Nephron progenitor cell (in vitro differentiated cells): ENCODE data around the gene UQCR10.

Experiments used
- DNase-seq: peaks from one replicate; pipeline ENCODE4 v3.0.0; 2021
- H3K27ac Mint-ChIP-seq: 2 replicates; pipeline ENCODE4 v1.8.0; 2021; ENCODE audit warnings: mild to moderate bottlenecking, moderate library complexity, mixed read lengths
- H3K27me3 Mint-ChIP-seq: 2 replicates; pipeline ENCODE4 v1.8.0; 2021; ENCODE audit warnings: mild to moderate bottlenecking, low read depth, mixed read lengths; ENCODE audit not compliant: poor library complexity
- H3K36me3 Mint-ChIP-seq: 2 replicates; pipeline ENCODE4 v1.8.0; 2021; ENCODE audit warnings: low read depth, mixed read lengths
- H3K4me1 Mint-ChIP-seq: 2 replicates; pipeline ENCODE4 v1.8.0; 2021; ENCODE audit warnings: mixed read lengths
- H3K4me3 Mint-ChIP-seq: 2 replicates; pipeline ENCODE4 v1.8.0; 2021; ENCODE audit warnings: mild to moderate bottlenecking, moderate library complexity, mixed read lengths
- H3K9me3 Mint-ChIP-seq: 2 replicates; pipeline ENCODE4 v1.8.0; 2021; ENCODE audit warnings: mild to moderate bottlenecking, moderate library complexity, mixed read lengths
- TF ChIP-seq, protein P1 (sequence below): fragments of 200-600 bp; sonication (generic); IDR thresholded peaks from 2 replicates; pipeline ENCODE4 v1.5.0; 2021; ENCODE audit warnings: antibody characterized with exemption

The UQCR10 gene

DNA sequence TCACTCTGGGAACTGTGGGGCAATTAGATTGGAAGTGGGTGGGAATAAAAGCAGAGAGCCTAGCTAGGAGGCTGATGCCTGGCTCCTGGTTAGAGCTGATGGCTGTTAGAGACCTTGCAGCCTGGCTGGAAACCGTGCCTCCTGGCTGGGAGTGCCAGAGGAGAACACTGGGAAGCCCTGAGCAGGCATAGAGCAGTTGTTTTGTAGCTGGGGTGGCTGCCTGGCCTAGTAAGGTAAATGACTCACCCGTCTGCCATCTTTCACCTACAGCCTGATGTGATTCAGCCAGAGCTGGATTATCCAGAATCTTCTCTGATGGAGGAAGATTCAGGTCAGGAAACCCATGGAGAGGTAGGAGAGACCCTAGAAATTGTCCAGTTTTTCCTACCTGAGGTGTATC lies 6.1 kb downstream of the UQCR10 start:
- no peak overlapping the region for H3K4me3 Mint-ChIP-seq
- peaks cover 14% of the 10 kb centered on the region for H3K4me1 Mint-ChIP-seq
- H3K27ac Mint-ChIP-seq = peak overlapping the region; percentile 64
- TF ChIP-seq, protein P1, sequence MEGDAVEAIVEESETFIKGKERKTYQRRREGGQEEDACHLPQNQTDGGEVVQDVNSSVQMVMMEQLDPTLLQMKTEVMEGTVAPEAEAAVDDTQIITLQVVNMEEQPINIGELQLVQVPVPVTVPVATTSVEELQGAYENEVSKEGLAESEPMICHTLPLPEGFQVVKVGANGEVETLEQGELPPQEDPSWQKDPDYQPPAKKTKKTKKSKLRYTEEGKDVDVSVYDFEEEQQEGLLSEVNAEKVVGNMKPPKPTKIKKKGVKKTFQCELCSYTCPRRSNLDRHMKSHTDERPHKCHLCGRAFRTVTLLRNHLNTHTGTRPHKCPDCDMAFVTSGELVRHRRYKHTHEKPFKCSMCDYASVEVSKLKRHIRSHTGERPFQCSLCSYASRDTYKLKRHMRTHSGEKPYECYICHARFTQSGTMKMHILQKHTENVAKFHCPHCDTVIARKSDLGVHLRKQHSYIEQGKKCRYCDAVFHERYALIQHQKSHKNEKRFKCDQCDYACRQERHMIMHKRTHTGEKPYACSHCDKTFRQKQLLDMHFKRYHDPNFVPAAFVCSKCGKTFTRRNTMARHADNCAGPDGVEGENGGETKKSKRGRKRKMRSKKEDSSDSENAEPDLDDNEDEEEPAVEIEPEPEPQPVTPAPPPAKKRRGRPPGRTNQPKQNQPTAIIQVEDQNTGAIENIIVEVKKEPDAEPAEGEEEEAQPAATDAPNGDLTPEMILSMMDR = no peak
- peaks cover 4% of the 10 kb centered on the region for H3K27me3 Mint-ChIP-seq
- peaks cover 20% of the 10 kb centered on the region for H3K36me3 Mint-ChIP-seq
- DNase-seq = no peak
- H3K9me3 Mint-ChIP-seq = no peaks in the 10 kb centered on the region

- Mint-ChIP-seq H3K27me3 (peaks cover 8% of the 10 kb centered on the region), H3K4me1 (peaks cover 28% of the 10 kb centered on the region), H3K9me3 (no peaks in the 10 kb centered on the region), H3K36me3 (no peaks in the 10 kb centered on the region), H3K27ac (no peak overlapping the region), H3K4me3 (no peak overlapping the region)
- TF ChIP-seq, protein P1 = no peak
- no peak for DNase-seq
Observed at GRCh38 chr22:29780220-29780619, 13.1 kb downstream of the UQCR10 start.

- Mint-ChIP-seq H3K4me1 (peaks cover 32% of the 10 kb centered on the region), H3K36me3 (no peaks in the 10 kb centered on the region), H3K4me3 (no peak overlapping the region), H3K27ac (peak overlapping the region; percentile 69), H3K27me3 (peaks cover 8% of the 10 kb centered on the region), H3K9me3 (no peaks in the 10 kb centered on the region)
- no peak for DNase-seq
- TF ChIP-seq, protein P1 = no peak
Observed at GRCh38 chr22:29780748-29781676, 13.8 kb downstream of the UQCR10 start.

DNA sequence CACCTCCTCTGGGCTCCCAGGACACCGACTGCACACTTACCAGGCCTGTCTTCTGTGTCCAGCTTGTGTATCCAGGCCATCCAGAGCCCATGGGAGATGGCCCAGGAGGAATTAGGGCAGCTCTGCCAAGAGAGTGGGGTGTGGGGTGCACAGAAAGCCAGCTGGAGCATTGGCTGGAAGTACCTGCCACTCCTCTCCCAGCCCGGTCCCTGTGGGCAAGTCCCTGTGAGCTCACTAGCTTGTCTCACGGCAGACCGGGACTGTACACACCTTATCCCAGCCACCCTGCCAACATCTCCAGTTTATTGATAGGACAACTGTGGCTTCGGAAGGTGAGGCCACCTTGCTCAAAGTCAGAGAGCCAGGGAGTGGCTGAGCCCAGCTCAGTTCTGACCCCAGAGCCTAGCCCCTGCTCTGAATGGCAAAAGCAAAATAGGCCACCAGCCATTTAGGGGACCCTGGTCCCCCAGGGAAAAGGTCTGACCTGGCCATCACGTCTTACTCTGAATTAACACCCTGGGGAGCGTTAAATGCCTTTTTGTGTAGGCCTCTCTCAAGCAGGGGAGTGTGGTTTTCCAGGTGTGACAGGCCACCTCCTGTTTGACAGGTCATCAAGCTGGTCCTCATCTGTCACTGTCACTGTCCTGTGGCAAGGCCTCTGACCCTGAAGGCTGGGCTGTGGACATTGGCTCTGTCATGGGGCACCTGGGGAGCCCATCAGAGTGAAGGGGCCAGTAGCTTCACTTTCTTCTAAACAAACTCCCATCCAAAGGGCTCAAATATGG lies 15.1 kb downstream of the UQCR10 start:
- TF ChIP-seq, protein P1 = no peak
- Mint-ChIP-seq H3K4me1 (peaks cover 40% of the 10 kb centered on the region), H3K36me3 (no peaks in the 10 kb centered on the region), H3K9me3 (no peaks in the 10 kb centered on the region), H3K4me3 (no peak overlapping the region), H3K27me3 (peaks cover 4% of the 10 kb centered on the region), H3K27ac (no peak overlapping the region)
- DNase-seq = no peak

- no peak for DNase-seq
- no peaks in the 10 kb centered on the region for H3K9me3 Mint-ChIP-seq
- H3K4me3 Mint-ChIP-seq = peak overlapping the region; percentile 6
- TF ChIP-seq, protein P1 = no peak
- peaks cover 18% of the 10 kb centered on the region for H3K36me3 Mint-ChIP-seq
- peaks cover 49% of the 10 kb centered on the region for H3K4me1 Mint-ChIP-seq
- H3K27ac Mint-ChIP-seq = peak overlapping the region; percentile 61
- peaks cover 6% of the 10 kb centered on the region for H3K27me3 Mint-ChIP-seq
Observed at GRCh38 chr22:29784451-29785361, 17.5 kb downstream of the UQCR10 start.
